NCI-H524 treated with DMSO at 0.1 percent for 48 hours (cell line): ENCODE results near the gene GJB2.
"Not testable (repeated sequence)": the region's sequence is repeated elsewhere in the genome, so short reads cannot be mapped to it uniquely, and the experiment has no call there.

ENCODE experiments used
- DNase-seq: peaks from one replicate; lab custom pipeline; 2025; lab: John Stamatoyannopoulos, UW

GJB2 gene

DNA sequence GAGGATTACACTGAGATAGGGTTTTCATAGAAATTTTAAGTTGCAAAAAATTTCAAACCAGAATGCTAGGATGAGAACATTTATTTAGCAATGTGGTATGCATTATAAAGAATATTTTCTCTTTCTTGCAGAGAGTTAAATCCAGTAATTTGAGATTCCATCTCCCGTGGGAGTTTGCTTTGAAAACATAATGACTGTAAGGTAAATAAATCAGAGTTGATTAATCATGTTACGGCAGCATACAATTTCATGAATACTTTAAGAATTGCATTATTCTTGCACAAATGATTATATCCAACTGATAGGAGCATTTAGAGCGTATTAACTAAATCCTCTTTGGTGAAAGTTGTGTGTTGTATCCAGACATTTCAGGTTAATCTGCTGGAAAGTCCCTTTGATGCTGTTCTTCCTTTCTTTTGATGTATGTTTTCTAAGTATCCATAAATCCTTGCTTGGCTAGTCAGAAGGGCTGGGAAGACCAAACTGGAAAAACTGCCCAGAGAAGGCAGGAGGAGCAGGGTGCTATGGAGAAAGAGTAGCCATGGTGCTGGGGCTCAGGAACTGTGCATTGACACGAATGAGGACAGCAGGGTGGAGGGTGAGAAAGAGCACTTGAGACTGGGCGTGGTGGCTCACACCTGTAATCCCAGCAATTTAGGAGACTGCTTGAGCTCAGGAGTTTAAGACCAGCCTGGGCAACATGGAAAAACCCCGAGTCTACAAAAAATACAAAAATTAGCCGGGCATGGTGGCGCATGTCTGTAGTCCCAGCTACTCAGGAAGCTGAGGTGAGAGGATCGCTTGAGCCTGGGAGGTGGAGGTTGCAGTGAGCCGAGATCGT is 27.1 kb downstream of the GJB2 start:
- no peak for DNase-seq

DNA sequence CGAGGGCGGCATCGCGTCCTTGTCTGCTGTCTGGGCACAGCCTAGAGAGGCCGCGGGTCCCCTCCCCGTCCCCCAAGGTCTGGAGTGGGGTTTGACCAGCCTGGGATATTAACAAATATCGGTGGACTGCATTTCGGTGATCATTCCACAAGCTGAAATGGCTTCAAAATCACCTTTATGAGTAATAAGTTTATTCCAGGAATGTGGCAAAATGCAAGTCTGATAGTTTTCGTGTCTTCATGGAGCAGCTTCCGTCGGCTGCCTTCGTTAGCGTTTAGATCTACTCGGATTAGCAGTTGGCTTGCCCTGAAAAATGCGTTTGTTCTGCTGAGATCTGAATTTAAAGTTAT is 30.8 kb downstream of the GJB2 start:
- no peak for DNase-seq

DNA sequence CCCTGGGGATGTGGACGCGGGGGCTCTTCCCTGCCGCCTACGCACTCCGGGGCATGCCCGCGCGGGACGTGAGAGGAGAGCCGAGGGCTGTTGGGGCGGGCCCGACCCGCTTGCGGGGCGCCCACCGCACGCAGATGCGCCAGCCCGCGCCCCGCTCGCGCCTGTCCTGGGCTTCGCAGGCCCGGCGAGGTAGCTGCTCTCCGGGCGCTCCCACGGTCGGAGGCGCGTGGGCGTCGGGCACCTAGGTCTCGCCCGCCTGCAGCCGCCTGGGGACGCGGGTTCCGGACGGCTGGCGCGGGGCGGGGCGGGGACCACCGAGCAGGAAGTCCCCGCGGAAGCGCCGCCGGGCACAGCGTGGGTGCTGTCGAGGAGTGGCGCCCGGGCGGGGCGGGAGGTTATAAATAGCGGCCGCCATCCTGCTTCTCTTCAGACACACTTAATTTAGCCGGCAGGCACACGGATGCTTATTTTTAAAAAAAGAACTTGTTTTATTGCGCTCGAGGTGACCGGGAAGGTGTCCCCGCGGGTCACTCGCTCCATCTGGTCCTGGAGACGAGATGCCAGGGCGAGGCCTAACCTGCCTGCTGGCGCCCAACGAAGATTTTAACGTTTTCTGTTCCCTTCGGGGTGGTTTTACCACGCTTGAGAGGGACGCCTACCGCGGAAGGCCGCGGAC is 31.3 kb downstream of the GJB2 start:
- DNase-seq = no peak

DNA sequence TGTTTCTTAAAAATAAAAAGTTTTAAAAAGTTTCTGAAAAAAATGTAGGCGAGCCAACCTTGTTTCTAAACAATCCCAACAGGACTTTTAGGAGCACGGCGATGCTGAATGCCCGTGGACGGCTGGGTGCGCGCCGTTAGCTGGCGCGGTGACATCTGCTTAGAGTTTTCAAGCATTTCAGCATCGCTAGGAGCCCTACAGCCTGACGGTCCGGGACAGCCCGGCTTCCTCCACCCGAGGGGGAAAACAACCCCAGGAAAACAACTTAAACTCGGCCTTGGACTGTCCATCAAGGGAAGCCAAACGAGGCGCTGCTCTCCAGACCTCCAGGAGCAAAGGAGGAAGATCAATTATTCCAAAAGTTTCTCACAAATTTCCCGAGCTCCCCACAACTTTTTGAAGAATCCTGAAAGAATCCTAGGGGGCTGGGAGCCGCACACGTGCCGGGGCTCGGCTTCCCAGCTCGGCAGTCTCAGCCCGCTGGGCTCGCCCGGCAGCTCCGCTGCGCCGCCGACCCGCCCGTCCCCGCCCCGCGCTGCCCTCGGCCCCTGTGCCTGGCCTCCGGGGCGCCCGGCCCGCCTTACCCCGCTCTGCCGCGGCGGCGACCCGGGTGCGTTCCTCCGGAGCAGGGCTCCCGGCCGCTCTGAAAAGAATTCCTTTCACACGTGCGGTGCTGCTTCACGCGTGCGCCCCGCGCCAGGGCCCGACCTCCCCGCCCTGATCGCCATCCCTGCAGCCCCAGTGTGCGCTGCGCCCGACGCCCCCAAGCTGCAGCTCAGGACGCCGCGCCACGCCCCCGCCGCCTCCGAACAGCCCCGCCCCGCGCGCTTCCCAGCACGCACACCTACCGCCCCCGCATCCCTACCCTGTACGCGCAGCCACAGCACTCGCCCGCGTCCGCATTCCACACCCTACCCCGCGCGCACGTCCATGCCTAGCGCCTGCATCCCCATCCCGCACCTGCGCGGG is 32.1 kb downstream of the GJB2 start, which contains the start of gene GJA3:
Gene GJA3, minus strand, starts transcription at position 747 of the 969 bp plus-strand sequence. CDS start 17,764 bp downstream, outside the sequence.
- DNase-seq = no peak

- DNase-seq = peak; percentile 11
These were observed 33.0 kb downstream of the GJB2 start for GRCh38 chr13:20159646-20160305.

GRCh38 chr13:20157151-20157796 is 35.5 kb downstream of the GJB2 start:
- DNase-seq = no peak

DNA sequence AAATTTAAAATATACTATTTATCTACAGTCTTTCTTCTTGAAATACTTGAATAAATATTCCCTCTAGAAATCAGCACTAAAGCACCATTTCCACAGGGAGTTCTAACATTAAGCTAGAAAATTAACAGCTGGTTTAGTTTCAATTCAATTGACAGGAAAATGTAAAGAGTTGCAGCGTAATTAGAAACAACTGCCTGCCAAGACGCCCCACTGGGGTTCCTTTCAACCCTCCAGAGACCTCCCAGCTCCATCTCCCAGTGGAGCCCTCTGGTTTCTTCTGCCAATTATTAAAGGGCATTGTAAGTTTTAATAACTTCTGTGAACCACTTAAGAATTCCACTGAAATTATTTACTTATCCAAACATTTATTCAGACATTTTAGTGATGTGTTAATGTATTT is 36.0 kb downstream of the GJB2 start:
- DNase-seq = no peak

DNA sequence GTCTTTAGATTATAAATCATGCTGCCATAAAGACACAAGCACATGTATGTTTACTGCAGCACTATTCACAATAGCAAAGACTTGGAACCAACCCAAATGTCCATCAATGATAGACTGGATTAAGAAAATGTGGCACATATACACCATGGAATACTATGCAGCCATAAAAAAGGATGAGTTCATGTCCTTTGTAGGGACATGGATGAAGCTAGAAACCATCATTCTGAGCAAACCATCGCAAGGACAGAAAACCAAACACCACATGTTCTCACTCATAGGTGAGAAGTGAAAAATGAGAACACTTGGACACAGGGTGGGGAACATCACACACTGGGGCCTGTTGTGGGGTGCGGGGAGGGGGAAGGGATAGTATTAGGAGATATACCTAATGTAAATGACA is 39.4 kb downstream of the GJB2 start:
- not testable (repeated sequence) for DNase-seq

GRCh38 chr13:20151612-20152011 is 41.1 kb downstream of the GJB2 start:
- no peak for DNase-seq

- no peak for DNase-seq
These were observed 41.7 kb downstream of the GJB2 start for GRCh38 chr13:20151016-20151415.

- DNase-seq = no peak
These were observed 42.2 kb downstream of the GJB2 start for GRCh38 chr13:20150561-20150960.

GRCh38 chr13:20149762-20150161 is 43.0 kb downstream of the GJB2 start:
- DNase-seq = no peak

DNA sequence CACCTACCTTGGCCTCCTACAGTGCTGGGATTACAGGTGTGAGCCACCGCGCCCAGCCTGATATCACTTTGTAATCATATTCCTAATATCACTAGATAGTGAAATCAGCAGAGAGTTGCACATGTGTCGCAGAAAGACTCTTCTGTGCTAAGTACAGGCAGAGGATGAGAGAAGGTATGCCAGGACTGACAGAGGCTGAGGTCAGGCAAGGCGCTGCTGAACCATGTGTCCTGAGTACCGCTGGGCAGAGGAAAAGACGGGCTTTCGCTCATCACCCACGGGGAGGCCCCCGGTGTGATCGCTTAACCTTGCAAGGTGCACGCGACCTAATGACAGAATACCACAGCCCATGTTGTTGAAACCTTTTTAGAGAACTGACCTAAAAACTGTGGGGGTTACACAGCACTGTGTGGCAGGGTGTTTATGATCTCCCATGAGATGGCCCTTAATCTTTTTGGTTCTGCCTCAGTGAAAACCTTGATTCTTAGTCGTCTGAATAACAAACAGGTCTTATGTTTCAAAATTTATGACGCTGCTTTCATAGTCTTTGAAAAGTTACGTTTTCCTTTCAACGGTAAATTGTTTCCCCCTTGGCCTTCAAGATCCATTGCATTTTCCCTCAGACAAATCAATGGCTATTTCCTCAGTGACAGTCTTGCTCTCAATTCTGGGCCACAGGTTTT is 44.1 kb downstream of the GJB2 start:
- no peak for DNase-seq

- DNase-seq = no peak
These were observed 46.4 kb downstream of the GJB2 start for GRCh38 chr13:20146381-20146780.

DNA sequence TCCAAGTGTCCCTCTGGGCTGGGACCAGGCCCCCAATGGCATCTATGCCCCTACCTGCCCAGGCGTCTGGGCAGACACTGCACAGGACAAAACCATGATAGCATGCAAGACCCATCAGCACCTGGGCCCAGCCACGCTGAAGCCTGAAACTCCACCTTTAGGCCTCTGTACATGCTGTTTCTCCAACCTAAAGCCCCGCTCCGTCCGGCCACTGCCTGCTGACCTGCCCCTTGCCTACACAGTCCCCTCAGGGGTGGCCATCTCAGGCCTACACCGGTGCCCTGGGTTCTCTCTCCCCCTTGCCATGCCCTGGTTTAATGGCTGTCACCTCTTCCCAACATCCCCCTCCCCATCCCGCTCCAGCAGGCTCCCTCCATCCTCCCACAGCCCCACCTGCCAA is 47.2 kb downstream of the GJB2 start:
- no peak for DNase-seq

DNA sequence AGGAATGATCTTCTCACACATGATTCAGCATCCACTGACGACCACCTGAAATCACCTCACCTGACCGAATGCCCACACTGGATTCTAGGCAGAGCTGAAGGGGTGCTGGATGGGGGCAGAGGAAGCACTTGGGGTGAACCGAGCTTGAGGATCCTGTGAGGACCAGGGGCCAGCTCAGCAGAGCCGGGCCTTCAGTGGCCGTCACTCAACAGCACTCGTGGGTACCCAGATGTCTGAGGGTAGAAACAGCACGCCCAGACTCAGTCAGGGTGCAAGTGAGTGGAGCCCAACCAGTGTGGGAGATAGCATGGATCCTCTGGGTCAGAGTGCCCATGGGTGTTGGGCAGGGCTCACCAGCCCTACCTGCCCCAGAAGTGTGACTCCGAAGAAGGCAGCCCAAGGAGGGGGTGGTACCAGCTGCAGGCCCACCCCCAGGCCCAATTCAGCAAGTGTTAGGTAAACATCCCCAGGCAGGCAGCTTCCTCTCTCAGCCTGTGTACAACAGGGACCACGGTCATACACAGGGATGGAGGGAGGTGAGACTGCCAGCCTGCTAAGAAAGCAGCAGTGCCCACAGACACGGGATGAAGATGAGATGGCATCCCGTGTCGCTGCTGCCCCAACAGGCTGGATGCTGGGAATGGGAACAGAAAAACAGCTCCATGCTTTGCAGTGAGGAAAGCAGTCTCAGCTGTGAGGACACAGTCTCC is 48.4 kb downstream of the GJB2 start:
- DNase-seq = no peak

DNA sequence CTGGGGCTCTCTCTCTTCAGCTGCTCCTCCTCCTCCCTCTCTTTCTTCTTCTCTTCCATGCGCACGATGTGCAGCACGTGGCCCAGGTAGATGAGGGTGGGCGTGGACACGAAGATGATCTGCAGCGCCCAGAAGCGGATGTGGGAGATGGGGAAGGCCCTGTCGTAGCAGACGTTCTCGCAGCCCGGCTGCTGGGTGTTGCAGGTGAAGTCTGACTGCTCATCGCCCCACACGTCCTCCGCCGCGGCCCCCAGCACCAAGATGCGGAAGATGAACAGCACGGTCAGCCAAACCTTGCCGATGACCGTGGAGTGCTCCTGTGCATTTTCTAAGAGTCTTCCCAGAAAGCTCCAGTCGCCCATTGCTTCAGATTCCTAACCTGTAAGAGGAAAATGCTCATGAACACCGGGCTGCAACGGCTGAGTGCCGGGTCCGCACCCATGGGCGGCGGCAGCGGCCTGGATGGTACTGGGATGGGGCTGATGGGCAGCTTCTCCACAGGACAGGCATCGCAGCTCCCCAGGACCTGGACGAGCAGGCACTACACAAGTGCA is 49.7 kb downstream of the GJB2 start:
- DNase-seq = no peak

GRCh38 chr13:20142023-20142926 is 50.5 kb downstream of the GJB2 start:
- DNase-seq = no peak
